NT2/D1 (cell line): ENCODE data around the gene PRPF39.

Experiments
- SUZ12 ChIP-seq: IDR thresholded peaks from 2 replicates; pipeline ENCODE4 v1.6.1; 2011; ENCODE audit not compliant: insufficient read length, insufficient read depth; ENCODE audit errors: extremely low read depth
- YY1 ChIP-seq: IDR thresholded peaks from 2 replicates; pipeline ENCODE4 v1.6.1; 2011; ENCODE audit not compliant: insufficient read length, insufficient read depth
- ZNF274 ChIP-seq: IDR thresholded peaks from 2 replicates; pipeline ENCODE4 v1.6.1; 2011; ENCODE audit warnings: mild to moderate bottlenecking, low read depth, low read length

DNA sequence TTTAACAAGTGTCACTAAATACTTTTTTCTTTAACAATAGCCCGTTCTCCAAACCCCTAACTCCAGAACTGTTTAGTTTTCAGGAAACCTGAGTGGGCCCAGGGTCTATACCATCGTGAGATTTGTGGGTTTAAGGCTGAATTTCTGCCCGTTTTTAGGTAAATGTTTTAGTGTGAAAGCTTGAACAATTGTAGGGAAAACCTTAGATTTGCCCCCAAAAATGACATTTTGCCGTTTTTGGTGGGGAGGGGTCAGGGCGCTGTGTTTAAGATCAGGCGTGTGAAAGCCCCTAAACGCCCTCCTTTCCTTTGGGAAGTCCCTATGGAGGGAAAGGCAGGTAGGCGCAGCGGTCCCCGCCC, 320 bp upstream of the PRPF39 start:
- TF ChIP-seq ZNF274 (no peak), YY1 (no peak), SUZ12 (no peak)
